GM20000 (cell line): ENCODE results near the gene PCDHGB5.

Source experiments
- DNase-seq: peaks from one replicate; pipeline ENCODE4 v3.0.0; 2012; ENCODE audit warnings: low spot score
- TF ChIP-seq, protein P1 (sequence below): IDR thresholded peaks from 2 replicates; pipeline ENCODE4 v1.5.1; 2012; ENCODE audit warnings: mild to moderate bottlenecking, control low read depth; ENCODE audit errors: extremely low read depth, missing control alignments

Gene PCDHGB5

DNA sequence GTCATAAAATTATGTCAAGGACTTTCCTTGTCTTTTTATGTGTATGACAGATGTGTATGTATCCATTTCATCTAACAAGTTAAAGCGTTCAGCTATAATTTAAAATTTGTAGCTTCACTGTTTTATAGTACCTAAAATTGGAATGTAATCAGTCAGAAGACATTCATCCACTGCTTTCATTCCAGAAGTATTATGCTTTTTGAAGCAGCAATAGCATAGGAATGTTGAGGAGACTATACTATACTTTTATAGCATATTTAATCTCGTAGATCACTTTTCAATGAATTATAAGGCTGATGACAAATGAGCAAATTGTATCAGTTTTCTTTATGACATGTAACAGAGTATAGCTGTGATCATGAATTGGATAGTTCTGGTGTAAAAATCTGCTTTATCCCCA, 39.5 kb downstream of the PCDHGB5 start:
- TF ChIP-seq, protein P1, sequence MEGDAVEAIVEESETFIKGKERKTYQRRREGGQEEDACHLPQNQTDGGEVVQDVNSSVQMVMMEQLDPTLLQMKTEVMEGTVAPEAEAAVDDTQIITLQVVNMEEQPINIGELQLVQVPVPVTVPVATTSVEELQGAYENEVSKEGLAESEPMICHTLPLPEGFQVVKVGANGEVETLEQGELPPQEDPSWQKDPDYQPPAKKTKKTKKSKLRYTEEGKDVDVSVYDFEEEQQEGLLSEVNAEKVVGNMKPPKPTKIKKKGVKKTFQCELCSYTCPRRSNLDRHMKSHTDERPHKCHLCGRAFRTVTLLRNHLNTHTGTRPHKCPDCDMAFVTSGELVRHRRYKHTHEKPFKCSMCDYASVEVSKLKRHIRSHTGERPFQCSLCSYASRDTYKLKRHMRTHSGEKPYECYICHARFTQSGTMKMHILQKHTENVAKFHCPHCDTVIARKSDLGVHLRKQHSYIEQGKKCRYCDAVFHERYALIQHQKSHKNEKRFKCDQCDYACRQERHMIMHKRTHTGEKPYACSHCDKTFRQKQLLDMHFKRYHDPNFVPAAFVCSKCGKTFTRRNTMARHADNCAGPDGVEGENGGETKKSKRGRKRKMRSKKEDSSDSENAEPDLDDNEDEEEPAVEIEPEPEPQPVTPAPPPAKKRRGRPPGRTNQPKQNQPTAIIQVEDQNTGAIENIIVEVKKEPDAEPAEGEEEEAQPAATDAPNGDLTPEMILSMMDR = no peak
- no peak for DNase-seq

GRCh38 chr5:141439411-141440141, 41.8 kb downstream of the PCDHGB5 start:
- TF ChIP-seq, protein P1 = no peak
- no peak for DNase-seq

- TF ChIP-seq, protein P1 = no peak
- DNase-seq = no peak
Observed at GRCh38 chr5:141440341-141440740, 42.6 kb downstream of the PCDHGB5 start.

DNA sequence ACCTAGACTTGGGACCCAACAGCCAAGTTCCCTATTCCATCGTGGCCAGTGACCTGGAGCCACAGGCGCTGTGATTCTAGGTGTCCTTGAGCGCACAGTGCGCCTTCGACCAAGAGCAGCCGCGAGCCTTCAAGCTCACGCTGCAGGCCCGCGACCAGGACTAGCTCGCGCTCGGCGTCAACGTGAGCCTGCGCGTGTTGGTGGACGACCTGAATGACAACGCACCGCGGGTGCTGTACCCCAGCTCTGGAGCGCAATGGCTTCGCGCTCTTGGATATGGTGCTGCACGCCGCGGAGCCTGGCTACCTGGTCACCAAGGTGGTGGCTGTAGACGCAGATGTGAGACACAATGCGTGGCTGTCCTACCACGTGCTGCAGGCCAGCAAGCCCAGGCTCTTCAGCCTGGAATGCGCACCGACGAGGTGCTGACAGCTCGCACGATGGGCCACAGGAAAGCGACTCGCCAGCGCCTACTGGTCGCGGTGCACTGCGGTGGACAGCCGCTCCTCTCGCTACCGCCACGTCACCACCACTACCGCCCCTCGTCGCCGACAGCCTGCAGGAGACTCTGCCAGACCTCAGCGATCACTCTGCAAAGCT, 43.9 kb downstream of the PCDHGB5 start:
- no peak for DNase-seq
- TF ChIP-seq, protein P1 = no peak
